Endodermal cell (in vitro differentiated cells): ENCODE results near the gene LINC01488. TPM values are rescaled to one million over a fixed set of nuclear protein-coding genes. Genes with fewer than 3 reads are reported as not detected.

Source experiments
- DNase-seq: peaks from one replicate; pipeline ENCODE4 v3.0.0-alpha.2; 2017
- H3K27ac ChIP-seq: 2 replicates; pipeline ENCODE4 v1.5.1; 2013; ENCODE audit warnings: mild to moderate bottlenecking, low read depth, low read length, moderate library complexity
- H3K27me3 ChIP-seq: 2 replicates; pipeline ENCODE4 v1.6.1; 2013; ENCODE audit warnings: mild to moderate bottlenecking, low read length, moderate library complexity; ENCODE audit not compliant: insufficient read depth, control insufficient read depth, poor library complexity, severe bottlenecking
- H3K36me3 ChIP-seq: 2 replicates; pipeline ENCODE4 v1.7.0; 2013; ENCODE audit warnings: mild to moderate bottlenecking, low read length, moderate library complexity; ENCODE audit not compliant: control insufficient read depth, insufficient read depth
- H3K4me1 ChIP-seq: one replicate; pipeline ENCODE4 v1.7.0; 2013; ENCODE audit warnings: low read length; ENCODE audit not compliant: control insufficient read depth, insufficient read depth
- H3K4me3 ChIP-seq: 2 replicates; pipeline ENCODE4 v1.5.1; 2013; ENCODE audit warnings: mild to moderate bottlenecking, low read length, moderate library complexity
- H3K9ac ChIP-seq: 2 replicates; pipeline ENCODE4 v1.6.1; 2013; ENCODE audit warnings: mild to moderate bottlenecking, low read length, moderate library complexity; ENCODE audit not compliant: poor library complexity, severe bottlenecking; ENCODE audit errors: extremely low read depth
- H3K9me3 ChIP-seq: 2 replicates; pipeline ENCODE4 v1.6.1; 2013; ENCODE audit warnings: mild to moderate bottlenecking, low read length, moderate library complexity; ENCODE audit not compliant: control insufficient read depth
- H3K27ac Mint-ChIP-seq: 2 replicates; pipeline ENCODE4 v1.8.0; 2020; ENCODE audit warnings: mixed read lengths
- H3K27me3 Mint-ChIP-seq: 2 replicates; pipeline ENCODE4 v1.8.0; 2021; ENCODE audit warnings: mild to moderate bottlenecking, mixed read lengths; ENCODE audit not compliant: insufficient read depth
- H3K36me3 Mint-ChIP-seq: 2 replicates; pipeline ENCODE4 v1.8.0; 2020; ENCODE audit warnings: low read depth, mixed read lengths
- H3K4me1 Mint-ChIP-seq: 2 replicates; pipeline ENCODE4 v1.8.0; 2020; ENCODE audit warnings: mixed read lengths
- H3K4me3 Mint-ChIP-seq: 2 replicates; pipeline ENCODE4 v1.8.0; 2020; ENCODE audit warnings: mild to moderate bottlenecking, moderate library complexity, mixed read lengths
- H3K9me3 Mint-ChIP-seq: 2 replicates; pipeline ENCODE4 v1.8.0; 2020; ENCODE audit warnings: mild to moderate bottlenecking, mixed read lengths
- CTCF ChIP-seq: fragments of 200-600 bp; sonication (generic); conservative IDR thresholded peaks from 2 replicates; pipeline ENCODE4 v1.5.0; 2021; ENCODE audit warnings: antibody characterized with exemption, mild to moderate bottlenecking
- WGBS, 2 experiments: methylation state at CpG; one replicate each; pipeline versions ENCODE4 v1.1.5 to v1.1.7; 2013; ENCODE audit warnings: missing lambda C conversion rate in 2 of 2, mixed read lengths in 1 of 2; ENCODE audit not compliant: insufficient coverage in 1 of 2, insufficient read length in 1 of 2; 5-methylcytosine and 5-hydroxymethylcytosine counted together
- total RNA-seq, 2 donors: library from RNA; stranded (reverse); fragmentation: NEBNext Ultra II Directional in 1 of 2; extraction: Animal tissue kit (Norgen Biotek cat#: 25700) in 1 of 2; gene quantifications; 2 replicates in 1 of 2; 3 replicates in 1 of 2; pipeline ENCODE4 v1.2.1, GENCODE V29; 2021

The LINC01488 gene
- total RNA-seq, 2 donors from 2014 or later = not detected

- Histone ChIP-seq H3K27ac (no peak overlapping the region), H3K4me3 (no peak overlapping the region), H3K27me3 (no peaks in the 10 kb centered on the region), H3K9ac (no peak overlapping the region), H3K9me3 (no peaks in the 10 kb centered on the region), H3K4me1 (no peaks in the 10 kb centered on the region), H3K36me3 (no peaks in the 10 kb centered on the region)
- WGBS, 2 experiments = 87 to 89% methylated on average over 11 to 13 of the region's 13 CpGs
- no peaks in the 10 kb centered on the region for H3K36me3 Mint-ChIP-seq
- H3K4me1 Mint-ChIP-seq = peaks cover 7% of the 10 kb centered on the region
- no peak for DNase-seq
- no peaks in the 10 kb centered on the region for H3K9me3 Mint-ChIP-seq
- peaks cover 4% of the 10 kb centered on the region for H3K27me3 Mint-ChIP-seq
- H3K4me3 Mint-ChIP-seq = no peak overlapping the region
- no peak overlapping the region for H3K27ac Mint-ChIP-seq
- TF ChIP-seq CTCF = no peak
These were observed 693 bp upstream of the LINC01488 start for GRCh38 chr11:69480547-69481392.

GRCh38 chr11:69482322-69482721, 859 bp downstream of the LINC01488 start:
- WGBS, 2 experiments = 82 to 93% methylated on average over 2 of the region's 2 CpGs

GRCh38 chr11:69483170-69483569, 1.7 kb downstream of the LINC01488 start:
- no peaks in the 10 kb centered on the region for H3K27me3 ChIP-seq
- peak; percentile 19 for TF ChIP-seq CTCF
- no peak for DNase-seq
- no peaks in the 10 kb centered on the region for H3K9me3 Mint-ChIP-seq
- H3K4me3 Mint-ChIP-seq = no peak overlapping the region
- WGBS, 2 experiments = 86 to 100% methylated on average over 1 to 3 of the region's 3 CpGs
- no peak overlapping the region for H3K27ac Mint-ChIP-seq
- no peaks in the 10 kb centered on the region for H3K9me3 ChIP-seq
- no peak overlapping the region for H3K9ac ChIP-seq
- peaks cover 7% of the 10 kb centered on the region for H3K4me1 Mint-ChIP-seq
- H3K27me3 Mint-ChIP-seq = peaks cover 2% of the 10 kb centered on the region
- H3K4me1 ChIP-seq = no peaks in the 10 kb centered on the region
- H3K27ac ChIP-seq = peak overlapping the region; percentile 97
- no peak overlapping the region for H3K4me3 ChIP-seq
- H3K36me3 Mint-ChIP-seq = no peaks in the 10 kb centered on the region
- H3K36me3 ChIP-seq = no peaks in the 10 kb centered on the region

More at GRCh38 chr11:69482322-69482721, 859 bp downstream of the LINC01488 start:
- no peaks in the 10 kb centered on the region for H3K9me3 Mint-ChIP-seq
- no peak overlapping the region for H3K9ac ChIP-seq
- H3K4me1 Mint-ChIP-seq = peaks cover 7% of the 10 kb centered on the region
- H3K4me3 Mint-ChIP-seq = no peak overlapping the region
- no peaks in the 10 kb centered on the region for H3K36me3 ChIP-seq
- no peaks in the 10 kb centered on the region for H3K9me3 ChIP-seq
- no peaks in the 10 kb centered on the region for H3K36me3 Mint-ChIP-seq
- DNase-seq = no peak
- H3K4me3 ChIP-seq = no peak overlapping the region
- H3K27ac ChIP-seq = no peak overlapping the region
- H3K4me1 ChIP-seq = no peaks in the 10 kb centered on the region
- peaks cover 4% of the 10 kb centered on the region for H3K27me3 Mint-ChIP-seq
- no peak for TF ChIP-seq CTCF
- no peaks in the 10 kb centered on the region for H3K27me3 ChIP-seq
- no peak overlapping the region for H3K27ac Mint-ChIP-seq
